Measurements from ENCODE around the gene BHLHE23.

Gene BHLHE23

DNA sequence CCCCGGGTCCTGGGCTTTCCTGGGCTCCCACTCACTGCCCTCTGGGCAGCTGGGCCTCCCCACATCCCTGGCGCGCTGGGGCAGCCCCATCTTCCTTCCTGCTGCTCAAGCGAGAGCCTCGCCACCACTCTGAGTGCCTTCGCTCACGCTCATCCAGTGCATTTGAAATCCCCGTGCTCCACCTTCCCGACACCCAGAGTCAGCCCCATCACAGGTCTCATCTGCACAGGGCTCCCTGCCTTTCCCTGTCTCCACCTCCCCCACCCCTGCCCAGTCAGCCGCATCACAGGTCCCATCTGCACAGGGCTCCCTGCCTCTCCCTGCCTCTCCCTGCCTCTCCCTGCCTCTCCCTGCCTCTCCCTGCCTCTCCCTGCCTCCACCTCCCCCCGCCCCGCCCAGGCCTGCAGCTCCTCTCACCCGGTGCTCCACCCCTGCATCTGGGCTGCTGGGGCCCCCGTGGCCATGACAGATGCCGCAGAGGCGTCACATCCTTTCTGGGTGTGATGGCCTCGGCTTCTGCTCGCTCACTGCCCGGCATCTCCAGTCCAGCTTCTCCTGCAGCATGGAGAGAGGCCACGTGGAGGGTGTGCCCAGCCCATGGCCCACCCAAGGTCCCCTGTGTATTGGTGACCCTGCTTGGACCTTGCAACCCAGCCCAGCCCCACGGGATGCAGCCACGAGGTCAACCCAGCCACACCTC is 9.0 kb upstream of the BHLHE23 start:
- Histone ChIP-seq H3K27ac (no peak overlapping the region), H3K27me3 (replicated peaks) (peaks cover 55% of the 10 kb centered on the region), H3K4me3 (ENCODE audit: low read depth, low read length) (no peak overlapping the region), H3K36me3 (replicated peaks) (no peaks in the 10 kb centered on the region)
- in situ Hi-C loops (cut with HindIII; ENCODE audit: low pct_ligation_motif_present, low sequenced_read_pairs): no loop called here
- TF ChIP-seq, protein P1, sequence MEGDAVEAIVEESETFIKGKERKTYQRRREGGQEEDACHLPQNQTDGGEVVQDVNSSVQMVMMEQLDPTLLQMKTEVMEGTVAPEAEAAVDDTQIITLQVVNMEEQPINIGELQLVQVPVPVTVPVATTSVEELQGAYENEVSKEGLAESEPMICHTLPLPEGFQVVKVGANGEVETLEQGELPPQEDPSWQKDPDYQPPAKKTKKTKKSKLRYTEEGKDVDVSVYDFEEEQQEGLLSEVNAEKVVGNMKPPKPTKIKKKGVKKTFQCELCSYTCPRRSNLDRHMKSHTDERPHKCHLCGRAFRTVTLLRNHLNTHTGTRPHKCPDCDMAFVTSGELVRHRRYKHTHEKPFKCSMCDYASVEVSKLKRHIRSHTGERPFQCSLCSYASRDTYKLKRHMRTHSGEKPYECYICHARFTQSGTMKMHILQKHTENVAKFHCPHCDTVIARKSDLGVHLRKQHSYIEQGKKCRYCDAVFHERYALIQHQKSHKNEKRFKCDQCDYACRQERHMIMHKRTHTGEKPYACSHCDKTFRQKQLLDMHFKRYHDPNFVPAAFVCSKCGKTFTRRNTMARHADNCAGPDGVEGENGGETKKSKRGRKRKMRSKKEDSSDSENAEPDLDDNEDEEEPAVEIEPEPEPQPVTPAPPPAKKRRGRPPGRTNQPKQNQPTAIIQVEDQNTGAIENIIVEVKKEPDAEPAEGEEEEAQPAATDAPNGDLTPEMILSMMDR (IDR thresholded peaks at IDR 0.05; ENCODE audit: low read depth, low read length, missing control alignments): no peak
- no peak for DNase-seq

DNA sequence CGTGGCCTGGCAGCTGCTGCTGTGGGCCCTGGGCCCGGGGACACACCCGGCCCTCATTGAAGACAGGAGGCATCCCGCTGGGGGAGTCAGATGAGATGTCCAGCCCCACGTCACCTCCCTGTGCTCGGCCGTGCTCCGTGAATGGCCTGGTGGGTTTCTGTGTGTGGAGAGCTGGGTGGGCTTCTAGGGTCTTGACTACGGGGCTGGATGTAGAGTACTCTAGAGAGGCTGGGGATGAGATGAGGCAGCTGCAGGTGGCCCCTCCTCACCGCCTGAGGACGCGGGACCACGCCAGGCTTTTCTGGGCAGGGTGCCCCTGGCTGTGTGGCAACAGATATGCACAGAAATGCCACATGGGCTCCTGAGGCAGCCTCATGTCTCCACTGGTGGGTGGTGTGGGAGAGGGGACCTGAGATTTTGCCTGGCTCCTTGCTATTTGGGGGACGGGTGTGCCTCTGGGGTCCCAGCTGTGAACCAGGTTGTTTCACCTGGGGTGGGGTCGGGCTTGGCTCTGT is 8.4 kb upstream of the BHLHE23 start:
- no peak for DNase-seq
- Histone ChIP-seq H3K4me3 (ENCODE audit: low read depth, low read length) (no peak overlapping the region), H3K27me3 (replicated peaks) (peaks cover 59% of the 10 kb centered on the region), H3K27ac (no peak overlapping the region), H3K36me3 (replicated peaks) (no peaks in the 10 kb centered on the region)
- TF ChIP-seq, protein P1 (IDR thresholded peaks at IDR 0.05; ENCODE audit: low read depth, low read length, missing control alignments): no peak
- in situ Hi-C loops (cut with HindIII; ENCODE audit: low pct_ligation_motif_present, low sequenced_read_pairs): no loop called here

DNA sequence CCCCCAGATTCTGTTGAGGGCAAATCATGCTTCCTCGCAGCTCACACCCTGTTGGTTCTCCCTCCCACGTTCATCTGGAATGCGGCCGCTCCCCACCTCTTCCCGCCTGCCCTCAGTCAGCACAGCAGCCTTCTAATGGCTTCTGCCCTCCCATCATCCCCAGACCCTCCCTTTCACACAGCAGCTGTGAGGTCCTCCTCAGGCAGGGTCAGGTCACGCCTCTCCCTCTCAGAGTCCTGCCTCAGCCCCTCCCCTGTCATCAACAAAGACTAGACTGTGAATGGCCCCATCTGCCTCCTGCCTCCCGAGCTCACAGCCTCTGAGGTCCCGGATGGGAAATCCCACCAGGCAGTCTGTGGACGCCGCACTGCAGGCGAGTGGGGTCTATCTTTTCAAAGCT is 7.9 kb upstream of the BHLHE23 start:
- in situ Hi-C loops (cut with HindIII; ENCODE audit: low pct_ligation_motif_present, low sequenced_read_pairs): no loop called here
- DNase-seq: no peak
- TF ChIP-seq, protein P1 (IDR thresholded peaks at IDR 0.05; ENCODE audit: low read depth, low read length, missing control alignments): no peak
- H3K27me3 ChIP-seq (replicated peaks): peaks cover 64% of the 10 kb centered on the region
- H3K4me3 ChIP-seq (ENCODE audit: low read depth, low read length): no peak overlapping the region
- H3K27ac ChIP-seq: no peak overlapping the region
- no peaks in the 10 kb centered on the region for H3K36me3 ChIP-seq (replicated peaks)

DNA sequence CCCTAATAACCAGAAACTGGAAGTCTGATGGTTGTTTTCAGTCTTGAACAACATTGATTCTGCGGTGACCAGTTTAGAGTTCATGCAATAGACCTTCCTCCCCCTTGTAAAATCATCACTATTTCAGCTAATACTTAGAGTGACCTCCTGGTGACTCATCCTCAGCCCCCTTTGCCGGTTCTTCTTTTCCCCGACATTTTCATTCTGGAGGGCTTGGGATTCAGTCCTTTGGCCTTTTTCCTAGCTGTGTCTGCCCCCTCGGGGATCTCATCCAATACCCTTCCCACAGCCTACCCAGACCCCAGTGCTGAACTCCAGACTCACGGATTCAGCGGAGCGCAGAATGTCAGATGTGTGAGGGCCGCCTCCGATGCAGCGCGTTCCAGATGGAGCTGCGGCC is 7.5 kb upstream of the BHLHE23 start:
- DNase-seq: no peak
- in situ Hi-C loops (cut with HindIII; ENCODE audit: low pct_ligation_motif_present, low sequenced_read_pairs): no loop called here
- no peak overlapping the region for H3K27ac ChIP-seq
- H3K36me3 ChIP-seq (replicated peaks): no peaks in the 10 kb centered on the region
- no peak overlapping the region for H3K4me3 ChIP-seq (ENCODE audit: low read depth, low read length)
- TF ChIP-seq, protein P1 (IDR thresholded peaks at IDR 0.05; ENCODE audit: low read depth, low read length, missing control alignments): no peak
- H3K27me3 ChIP-seq (replicated peaks): peaks cover 66% of the 10 kb centered on the region

DNA sequence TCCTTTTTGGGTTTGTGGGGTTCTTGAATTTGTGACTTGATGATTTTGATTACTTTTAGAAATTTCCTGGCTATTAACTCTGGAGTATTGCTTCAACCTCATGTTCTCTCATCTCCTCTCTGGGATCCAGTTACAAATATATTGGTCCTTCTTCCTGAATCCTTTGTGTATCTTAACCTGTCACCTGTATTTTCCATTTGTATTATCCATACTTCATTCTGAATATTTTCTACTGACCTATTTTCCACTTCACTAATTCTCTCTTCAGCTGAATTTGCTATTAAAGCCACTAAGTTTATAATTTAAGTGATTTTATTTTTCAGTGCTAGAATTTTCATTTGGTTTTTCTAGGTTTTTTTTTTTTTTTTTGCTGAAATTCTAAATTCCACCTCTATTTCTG is 6.4 kb upstream of the BHLHE23 start:
- in situ Hi-C loops (cut with HindIII; ENCODE audit: low pct_ligation_motif_present, low sequenced_read_pairs): no loop called here
- DNase-seq: no peak
- H3K27ac ChIP-seq: no peak overlapping the region
- no peaks in the 10 kb centered on the region for H3K36me3 ChIP-seq (replicated peaks)
- TF ChIP-seq, protein P1 (IDR thresholded peaks at IDR 0.05; ENCODE audit: low read depth, low read length, missing control alignments): no peak
- peaks cover 73% of the 10 kb centered on the region for H3K27me3 ChIP-seq (replicated peaks)
- no peak overlapping the region for H3K4me3 ChIP-seq (ENCODE audit: low read depth, low read length)

DNA sequence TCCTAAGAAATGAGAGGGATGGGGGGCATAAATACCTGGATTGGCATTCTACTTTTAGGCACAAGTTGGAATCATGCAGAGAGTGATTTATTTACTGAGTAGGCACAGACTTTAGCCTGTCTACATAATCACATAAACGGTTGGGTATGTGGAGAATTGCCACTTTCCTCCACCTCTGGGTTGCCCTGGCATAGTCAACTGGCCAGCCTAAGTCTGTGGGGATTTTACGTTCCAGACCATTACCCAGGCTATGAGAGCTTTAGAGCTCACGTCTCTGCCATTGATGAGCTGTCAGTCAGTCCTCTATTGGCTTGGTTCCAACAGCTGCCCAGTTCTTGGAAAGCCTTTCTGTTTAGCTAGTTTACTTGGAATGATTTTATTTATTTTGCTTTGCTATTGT is 5.0 kb upstream of the BHLHE23 start:
- no peak overlapping the region for H3K4me3 ChIP-seq (ENCODE audit: low read depth, low read length)
- H3K27ac ChIP-seq: no peak overlapping the region
- H3K36me3 ChIP-seq (replicated peaks): no peaks in the 10 kb centered on the region
- peaks cover 85% of the 10 kb centered on the region for H3K27me3 ChIP-seq (replicated peaks)
- no peak for DNase-seq
- in situ Hi-C loops (cut with HindIII; ENCODE audit: low pct_ligation_motif_present, low sequenced_read_pairs): no loop called here
- TF ChIP-seq, protein P1 (IDR thresholded peaks at IDR 0.05; ENCODE audit: low read depth, low read length, missing control alignments): no peak
